Endothelial cell of umbilical vein (primary cell): ENCODE data around the gene MUC5AC. TPM values are rescaled to one million over a fixed set of nuclear protein-coding genes. Genes with fewer than 3 reads are reported as not detected.

ENCODE experiments used
- BruUV-seq: library from RNA; stranded (reverse); fragments of 400-500 nt; replicated peaks from 2 replicates; lab custom pipeline; 2021; lab: Mats Ljungman, UMichigan
- CTCF ChIA-PET: fragments of 300-600, 350-600 bp; sonication (Branson Sonifier 250); formaldehyde crosslinking; loops from one replicate; lab custom pipeline; 2021; ENCODE audit warnings: antibody characterized with exemption, inconsistent platforms; lab: Charles Lee
- POLR2A ChIA-PET: fragments of 300-600, 350-600 bp; sonication (Branson Sonifier 250); formaldehyde crosslinking; loops from one replicate; lab custom pipeline; 2021; ENCODE audit warnings: antibody characterized with exemption, inconsistent platforms; lab: Charles Lee
- DNase-seq: peaks from one replicate; pipeline ENCODE4 v3.0.0-alpha.2; 2011; ENCODE audit warnings: low read depth, low spot score
- FAIRE-seq: peaks from 2 replicates; lab custom pipeline; 2011; peaks lifted over from hg19 to GRCh38; lab: Jason Lieb, UNC
- H2AFZ ChIP-seq: 2 replicates; pipeline ENCODE4 v1.6.0; 2012; ENCODE audit warnings: low read depth, low read length, control low read depth, inconsistent platforms
- H3K27ac ChIP-seq: 2 replicates; pipeline ENCODE4 v1.5.1; 2011; ENCODE audit warnings: low read depth, mild to moderate bottlenecking, control low read depth, low read length, moderate library complexity; ENCODE audit not compliant: insufficient read depth
- H3K27me3 ChIP-seq, 2 experiments: 2 replicates each; pipeline versions ENCODE4 v1.6.0 to v1.6.1; 2011; ENCODE audit warnings: low read length in 2 of 2, mixed read lengths in 1 of 2; ENCODE audit not compliant: control insufficient read depth in 2 of 2, insufficient read depth in 2 of 2
- H3K36me3 ChIP-seq, 2 experiments: 2 replicates in 1 of 2; 3 replicates in 1 of 2; pipeline ENCODE4 v1.5.1; 2011; ENCODE audit warnings: low read length in 2 of 2, mild to moderate bottlenecking in 1 of 2, moderate library complexity in 1 of 2; ENCODE audit not compliant: control insufficient read depth in 2 of 2, insufficient read depth in 2 of 2; ENCODE audit errors: extremely low read depth in 1 of 2
- H3K4me1 ChIP-seq: 3 replicates; pipeline ENCODE4 v1.5.1; 2011; ENCODE audit warnings: mild to moderate bottlenecking, low read length; ENCODE audit not compliant: control insufficient read depth, insufficient read depth; ENCODE audit errors: extremely low read depth
- H3K4me2 ChIP-seq: 2 replicates; pipeline ENCODE4 v1.6.1; 2011; ENCODE audit warnings: low read length, control low read depth, mixed read lengths; ENCODE audit not compliant: insufficient read depth
- H3K4me3 ChIP-seq, 3 experiments: fragments of 200-600 bp in 1 of 3; sonication (generic), shearing (Covaris generic) in 1 of 3; replicated peaks in 1 of 3; 2 replicates each; pipeline ENCODE4 v1.5.1; 2011 to 2016; ENCODE audit warnings: control low read depth in 3 of 3, low read length in 3 of 3, mild to moderate bottlenecking in 2 of 3, inconsistent platforms in 1 of 3, low read depth in 1 of 3, moderate library complexity in 1 of 3; ENCODE audit not compliant: insufficient read depth in 1 of 3
- H3K79me2 ChIP-seq: 2 replicates; pipeline ENCODE4 v1.6.0; 2012; ENCODE audit warnings: low read length, inconsistent platforms; ENCODE audit not compliant: control insufficient read depth, insufficient read depth
- H3K9ac ChIP-seq: replicated peaks from 2 replicates; pipeline ENCODE3; 2011; ENCODE audit warnings: low read length, control low read depth; ENCODE audit not compliant: insufficient read depth; ENCODE audit errors: extremely low read depth
- H3K9me1 ChIP-seq: replicated peaks from 3 replicates; pipeline ENCODE4 v1.6.0; 2011; ENCODE audit warnings: mild to moderate bottlenecking, low read length; ENCODE audit not compliant: control insufficient read depth, insufficient read depth; ENCODE audit errors: extremely low read depth
- H3K9me3 ChIP-seq: replicated peaks from 2 replicates; pipeline ENCODE4 v1.5.1; 2012; ENCODE audit warnings: low read length, inconsistent platforms; ENCODE audit not compliant: control insufficient read depth, insufficient read depth
- H4K20me1 ChIP-seq: replicated peaks from 2 replicates; pipeline ENCODE3; 2011; ENCODE audit warnings: mild to moderate bottlenecking, low read length; ENCODE audit not compliant: control insufficient read depth, insufficient read depth; ENCODE audit errors: extremely low read depth
- CTCF ChIP-seq, 2 donors: IDR thresholded peaks; 1 replicate in 1 of 2; 2 replicates in 1 of 2; pipeline ENCODE4 v1.5.1; 2011; ENCODE audit warnings: low read length in 2 of 2, mild to moderate bottlenecking in 2 of 2, moderate library complexity in 2 of 2, control low read depth in 1 of 2, inconsistent platforms in 1 of 2, low read depth in 1 of 2; ENCODE audit not compliant: insufficient read depth in 1 of 2; ENCODE audit errors: extremely low read depth in 1 of 2
- EZH2 ChIP-seq: IDR thresholded peaks from 2 replicates; pipeline ENCODE4 v1.6.1; 2012; ENCODE audit warnings: borderline replicate concordance, low read depth, mild to moderate bottlenecking, moderate library complexity, low read length, inconsistent platforms; ENCODE audit not compliant: severe bottlenecking
- FOS ChIP-seq: IDR thresholded peaks from 2 replicates; pipeline ENCODE4 v1.6.1; 2011; ENCODE audit warnings: mild to moderate bottlenecking, low read length, moderate library complexity, borderline replicate concordance; ENCODE audit not compliant: insufficient read depth
- GATA2 ChIP-seq: IDR thresholded peaks from 2 replicates; pipeline ENCODE4 v1.7.0; 2011; ENCODE audit warnings: low read depth, mild to moderate bottlenecking, moderate library complexity, mixed read lengths, low read length; ENCODE audit not compliant: insufficient read length, insufficient read depth
- JUN ChIP-seq: IDR thresholded peaks from 2 replicates; pipeline ENCODE4 v1.6.1; 2011; ENCODE audit warnings: borderline replicate concordance, low read depth; ENCODE audit not compliant: insufficient read length, insufficient read depth
- MAX ChIP-seq: IDR thresholded peaks from 2 replicates; pipeline ENCODE4 v1.6.1; 2011; ENCODE audit not compliant: insufficient read depth, insufficient read length
- MYC ChIP-seq: IDR thresholded peaks from one replicate; pipeline ENCODE4 v1.6.1; 2011; ENCODE audit warnings: mild to moderate bottlenecking, low read depth, low read length
- POLR2A ChIP-seq: IDR thresholded peaks from 2 replicates; pipeline ENCODE4 v1.6.1; 2012; ENCODE audit warnings: low read depth, mild to moderate bottlenecking, control low read depth, low read length
- POLR2AphosphoS5 ChIP-seq: IDR thresholded peaks from 2 replicates; pipeline ENCODE4 v1.6.1; 2012; ENCODE audit warnings: low read depth, mild to moderate bottlenecking, control low read depth, low read length, moderate library complexity; ENCODE audit not compliant: insufficient read depth
- dilution Hi-C: fragments of 300-500 bp; cut with MboI; formaldehyde crosslinking; loops from one replicate; pipeline ENCODE4 v1.15.0; 2019; ENCODE audit warnings: low sequenced_read_pairs; ENCODE audit not compliant: extremely low pct_ligation_motif_present
- intact Hi-C: fragments of 100-400 bp; cut with micrococcal nuclease; formaldehyde crosslinking; loops from one replicate; pipeline ENCODE4 v1.10.0; 2022
- polyA plus RNA-seq, 4 experiments: library from polyadenylated mRNA; depleted of rRNA in 3 of 4; stranded (reverse) in 3 of 4; unstranded in 1 of 4; fragments of >200 nt; gene quantifications; 2 replicates each; pipeline versions ENCODE4 v1.2.1 to v1.2.3, GENCODE V29; 2011 to 2012; ENCODE audit warnings: missing spikeins in 1 of 4
- total RNA-seq: library from RNA; stranded (reverse); gene quantifications from 2 replicates; pipeline ENCODE4 v1.2.3, GENCODE V29; 2021

Gene MUC5AC
- total and polyA plus RNA-seq, 2 donors (not counting 3 experiments of a cell fraction or from before 2014, with no cell fraction given) = not detected

GRCh38 chr11:1226226-1226985 lies 68.7 kb downstream of the MUC5AC start:
- Histone ChIP-seq H3K36me3 (no peaks in the 10 kb centered on the region), H3K27me3 (no peaks in the 10 kb centered on the region), H3K4me3 (no peak overlapping the region), H3K4me1 (no peaks in the 10 kb centered on the region), H3K9me3 (no peaks in the 10 kb centered on the region), H2AFZ (no peak overlapping the region), H4K20me1 (no peaks in the 10 kb centered on the region), H3K4me2 (no peak overlapping the region), H3K9me1 (no peaks in the 10 kb centered on the region), H3K27ac (no peak overlapping the region), H3K9ac (no peak overlapping the region), H3K79me2 (no peaks in the 10 kb centered on the region)
- intact Hi-C loops = no loop called here
- ChIA-PET CTCF (interaction anchor here (1.4 kb wide), 1 partner anchor 348 kb away, joined by 3 read pairs; no protein-coding TSS in a partner anchor), POLR2A (no interaction called here)
- dilution Hi-C loops = no loop called here
- no peak for TF ChIP-seq MAX
- TF ChIP-seq POLR2A = no peak
- TF ChIP-seq JUN = no peak
- TF ChIP-seq CTCF (IDR thresholded peaks at IDR 0.05; ENCODE audit: extremely low read depth in 1 of 2, insufficient read depth in 1 of 2, low read depth in 1 of 2, low read length in 2 of 2) = no peak
- no peak for TF ChIP-seq EZH2
- no peak for TF ChIP-seq FOS
- no peak for TF ChIP-seq POLR2AphosphoS5
- TF ChIP-seq MYC = no peak
- no peak for TF ChIP-seq GATA2
- FAIRE-seq (no peak), DNase-seq (no peak)
- no TSS peak for BruUV-seq
